NCI-H1092 treated with DMSO at 0.1 percent for 48 hours (cell line): ENCODE data around the gene TRIB2.
A peak's percentile ranks its signal among the peaks of the same experiment; 100 is the strongest.

Experiments used
- DNase-seq: peaks from one replicate; lab custom pipeline; 2025; lab: John Stamatoyannopoulos, UW

TRIB2 gene

GRCh38 chr2:12700989-12701388 lies 15.7 kb upstream of the TRIB2 start:
- no peak for DNase-seq

GRCh38 chr2:12701786-12702167 lies 15.0 kb upstream of the TRIB2 start:
- no peak for DNase-seq

GRCh38 chr2:12702168-12703121 lies 14.3 kb upstream of the TRIB2 start:
- no peak for DNase-seq

- no peak for DNase-seq
Measured at GRCh38 chr2:12704378-12704777, 12.4 kb upstream of the TRIB2 start.

GRCh38 chr2:12705230-12705629 lies 11.5 kb upstream of the TRIB2 start:
- no peak for DNase-seq

GRCh38 chr2:12705742-12706141 lies 11.0 kb upstream of the TRIB2 start:
- no peak for DNase-seq

- DNase-seq = no peak
Measured at GRCh38 chr2:12708508-12709206, 8.1 kb upstream of the TRIB2 start.

- DNase-seq = no peak
Measured at GRCh38 chr2:12709207-12709522, 7.6 kb upstream of the TRIB2 start.

- DNase-seq = no peak
Measured at GRCh38 chr2:12710301-12710700, 6.4 kb upstream of the TRIB2 start.

GRCh38 chr2:12711339-12711738 lies 5.4 kb upstream of the TRIB2 start:
- no peak for DNase-seq

GRCh38 chr2:12712881-12713280 lies 3.9 kb upstream of the TRIB2 start:
- no peak for DNase-seq

GRCh38 chr2:12714391-12715221 lies 2.1 kb upstream of the TRIB2 start:
- DNase-seq = no peak

- DNase-seq = no peak
Measured at GRCh38 chr2:12715258-12716031, 1.3 kb upstream of the TRIB2 start.

- peak; percentile 60 for DNase-seq
Measured at GRCh38 chr2:12716032-12716281, 779 bp upstream of the TRIB2 start.

GRCh38 chr2:12717191-12718014 lies 667 bp downstream of the TRIB2 start:
- DNase-seq = peak; percentile 79

GRCh38 chr2:12718015-12718671 lies 1.4 kb downstream of the TRIB2 start:
- peak; percentile 51 for DNase-seq

GRCh38 chr2:12718711-12719399 lies 2.1 kb downstream of the TRIB2 start:
- peak; percentile 7 for DNase-seq

- DNase-seq = no peak
Measured at GRCh38 chr2:12719400-12720277, 2.9 kb downstream of the TRIB2 start.

- no peak for DNase-seq
Measured at GRCh38 chr2:12720278-12720620, 3.5 kb downstream of the TRIB2 start.
